Measurements from ENCODE around the gene ILKAP. TPM values are rescaled to one million over a fixed set of nuclear protein-coding genes. Genes with fewer than 3 reads are reported as not detected.

ILKAP gene
- total RNA-seq, 1 experiment from 2014 or later: 53.4 TPM

DNA sequence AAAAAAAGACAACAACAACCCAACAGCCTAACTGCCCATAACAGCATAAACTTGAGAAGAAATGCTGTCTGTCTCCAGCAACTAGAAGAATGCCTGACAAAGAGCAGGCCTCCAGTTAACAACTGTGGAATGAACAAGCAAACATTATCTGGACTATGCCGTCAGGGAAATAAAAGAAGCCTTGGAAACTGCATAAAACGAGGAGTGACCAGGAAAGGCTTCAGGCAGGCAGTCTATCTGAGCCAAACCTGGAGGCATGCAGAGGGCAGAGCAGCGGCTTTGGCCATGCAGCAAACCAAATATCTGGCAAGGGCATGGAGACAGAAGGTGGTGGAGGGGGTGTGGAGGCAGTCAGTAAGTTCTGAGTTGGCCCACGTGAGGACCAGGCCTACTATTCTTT lies 25.2 kb upstream of the ILKAP start:
- no peaks in the 10 kb centered on the region for H3K27me3 ChIP-seq (ENCODE audit: insufficient read depth, low read length)
- H3K27ac ChIP-seq (ENCODE audit: low read depth, low read length): no peak overlapping the region
- no peak overlapping the region for H3K4me2 ChIP-seq (ENCODE audit: low read length)
- H2AFZ ChIP-seq (ENCODE audit: low read depth, low read length, poor library complexity, severe bottlenecking): no peak overlapping the region
- H3K4me1 ChIP-seq (ENCODE audit: control insufficient read depth in 1 of 2, insufficient read depth in 2 of 2, low read length in 2 of 2): no peaks in the 10 kb centered on the region
- no peaks in the 10 kb centered on the region for H3K9me2 ChIP-seq (ENCODE audit: insufficient read depth)
- BruUV-seq (replicated peaks): no TSS peak
- intact Hi-C loops (cut with micrococcal nuclease): no loop called here
- H3K36me3 ChIP-seq (ENCODE audit: control insufficient read depth in 1 of 2, insufficient read depth in 2 of 2, low read length in 2 of 2): no peaks in the 10 kb centered on the region
- H3K9me3 ChIP-seq (ENCODE audit: control insufficient read depth in 1 of 2, insufficient read depth in 1 of 2, low read depth in 1 of 2, low read length in 2 of 2): no peaks in the 10 kb centered on the region
- no peak for DNase-seq (ENCODE audit: low read depth, low spot score)
- ChIA-PET RAD21 (ENCODE audit: low non-redundant PET in 1 of 2, low total read pairs in 2 of 2, uncharacterized antibody in 2 of 2, unreplicated experiment in 2 of 2) (no interaction called here), CTCF (no interaction called here), POLR2A (no interaction called here)
- no peaks in the 10 kb centered on the region for H4K20me1 ChIP-seq (ENCODE audit: insufficient read depth)
- no peak overlapping the region for H3K9ac ChIP-seq (ENCODE audit: low read length)
- no peaks in the 10 kb centered on the region for H3K79me2 ChIP-seq (ENCODE audit: insufficient read depth, low read length)
- TF ChIP-seq FOSL1 (IDR thresholded peaks at IDR 0.05; ENCODE audit: low read depth) (no peak), ATF3 (IDR thresholded peaks at IDR 0.05) (no peak), REST (IDR thresholded peaks at IDR 0.05; ENCODE audit: low read depth) (no peak), EZH2 (IDR thresholded peaks at IDR 0.05) (no peak), EGR1 (IDR thresholded peaks at IDR 0.05; ENCODE audit: low read depth) (no peak), SRF (IDR thresholded peaks at IDR 0.05; ENCODE audit: low read depth) (no peak), ZFX (IDR thresholded peaks at IDR 0.05) (no peak), CBX3 (IDR thresholded peaks at IDR 0.05; ENCODE audit: low read depth) (no peak), CEBPB (IDR thresholded peaks at IDR 0.05; ENCODE audit: low read depth) (no peak), EZH2phosphoT487 (IDR thresholded peaks at IDR 0.05; ENCODE audit: borderline replicate concordance) (no peak), ZBTB33 (IDR thresholded peaks at IDR 0.05; ENCODE audit: extremely low read depth, insufficient replicate concordance, low read length) (no peak), TCF7L2 (IDR thresholded peaks at IDR 0.05; ENCODE audit: borderline replicate concordance, extremely low read depth, insufficient read depth, insufficient read length) (no peak), POLR2AphosphoS5 (IDR thresholded peaks at IDR 0.05; ENCODE audit: low read depth, low read length) (no peak), RAD21 (IDR thresholded peaks at IDR 0.05; ENCODE audit: low read depth) (no peak), CTCF (IDR thresholded peaks at IDR 0.05 in 2 of 3, conservative IDR thresholded peaks at IDR 0.05 in 1 of 3; ENCODE audit: borderline replicate concordance in 1 of 3, insufficient read depth in 1 of 3, low read depth in 2 of 3, low read length in 2 of 3) (no peak), JUND (IDR thresholded peaks at IDR 0.05) (no peak), SP1 (IDR thresholded peaks at IDR 0.05; ENCODE audit: low read depth) (no peak), YY1 (IDR thresholded peaks at IDR 0.05; ENCODE audit: extremely low read depth, insufficient replicate concordance, low read depth, low read length) (no peak), ELF1 (IDR thresholded peaks at IDR 0.05; ENCODE audit: borderline replicate concordance, low read depth) (no peak)
- TF ChIP-seq, protein P1, sequence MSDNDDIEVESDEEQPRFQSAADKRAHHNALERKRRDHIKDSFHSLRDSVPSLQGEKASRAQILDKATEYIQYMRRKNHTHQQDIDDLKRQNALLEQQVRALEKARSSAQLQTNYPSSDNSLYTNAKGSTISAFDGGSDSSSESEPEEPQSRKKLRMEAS (IDR thresholded peaks at IDR 0.05): no peak
- no peak for ATAC-seq
- H3K4me3 ChIP-seq (replicated peaks in 1 of 2; ENCODE audit: low read depth in 1 of 2, low read length in 2 of 2): no peak overlapping the region
